Stimulated activated naive B cell treated with anti-CD40 and anti-IgM and Interleukin-4, amounts not matched to agents 10 μg/mL and 1 μg/mL and 100 μg/mL, for 72 hours (primary cell): Measurements from ENCODE around the gene TNFRSF17.
"Not testable (repeated sequence)": the region's sequence is repeated elsewhere in the genome, so short reads cannot be mapped to it uniquely, and the experiment has no call there.

Experiments
- ATAC-seq, 2 donors: fragments of 150-1000 bp; cut with Tn5 transposase; replicated peaks; 2 replicates each; pipeline ENCODE4 v1.10.0; 2021; ENCODE audit warnings: moderate library complexity in 1 of 2
- DNase-seq: peaks from one replicate; pipeline ENCODE4 v3.0.0; 2021
- H3K27ac Mint-ChIP-seq: one replicate; pipeline ENCODE4 v1.8.0; 2022; ENCODE audit warnings: mild to moderate bottlenecking, mixed read lengths
- H3K27me3 Mint-ChIP-seq, 2 donors: one replicate each; pipeline ENCODE4 v1.8.0; 2022; ENCODE audit warnings: mixed read lengths in 2 of 2
- H3K36me3 Mint-ChIP-seq, 2 donors: one replicate each; pipeline ENCODE4 v1.8.0; 2022; ENCODE audit warnings: mixed read lengths in 2 of 2, mild to moderate bottlenecking in 1 of 2
- H3K4me1 Mint-ChIP-seq, 2 donors: one replicate each; pipeline ENCODE4 v1.8.0; 2022; ENCODE audit warnings: mixed read lengths in 2 of 2, mild to moderate bottlenecking in 1 of 2
- H3K4me3 Mint-ChIP-seq, 2 donors: one replicate each; pipeline ENCODE4 v1.8.0; 2022; ENCODE audit warnings: mild to moderate bottlenecking in 2 of 2, mixed read lengths in 2 of 2, moderate library complexity in 1 of 2
- H3K9me3 Mint-ChIP-seq, 2 donors: one replicate each; pipeline ENCODE4 v1.8.0; 2022; ENCODE audit warnings: mixed read lengths in 2 of 2, mild to moderate bottlenecking in 1 of 2

TNFRSF17 gene

DNA sequence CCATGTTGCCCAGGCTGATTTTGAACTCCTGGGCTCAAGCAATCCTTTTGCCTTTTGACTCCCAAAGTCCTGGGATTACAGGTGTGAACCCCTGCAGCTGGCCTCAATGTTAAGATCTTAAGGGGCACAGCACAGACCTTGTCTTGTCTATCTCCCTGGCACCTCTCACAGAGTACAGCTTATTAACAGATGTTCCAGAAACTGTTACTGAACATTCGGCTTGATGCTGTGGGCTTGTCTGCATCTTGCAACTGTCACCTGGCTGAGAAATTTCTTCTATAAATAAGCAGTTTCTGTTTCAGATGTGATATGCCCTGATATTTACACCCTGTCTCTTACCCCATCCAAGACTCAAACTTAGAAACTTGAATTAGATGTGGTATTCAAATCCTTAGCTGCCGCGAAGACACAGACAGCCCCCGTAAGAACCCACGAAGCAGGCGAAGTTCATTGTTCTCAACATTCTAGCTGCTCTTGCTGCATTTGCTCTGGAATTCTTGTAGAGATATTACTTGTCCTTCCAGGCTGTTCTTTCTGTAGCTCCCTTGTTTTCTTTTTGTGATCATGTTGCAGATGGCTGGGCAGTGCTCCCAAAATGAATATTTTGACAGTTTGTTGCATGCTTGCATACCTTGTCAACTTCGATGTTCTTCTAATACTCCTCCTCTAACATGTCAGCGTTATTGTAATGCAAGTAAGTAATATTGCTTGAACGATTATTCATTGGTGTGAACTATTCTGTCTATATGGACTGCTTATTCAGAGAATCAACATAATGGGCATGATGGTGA lies at the start of gene TNFRSF17:
Gene TNFRSF17 (plus strand): TSS at position 450 of the 791 bp plus-strand sequence. CDS start 115 bp downstream, at position 565.
- Mint-ChIP-seq H3K9me3 (no peaks in the 10 kb centered on the region), H3K27ac (peak within 1 kb of the TSS; percentile 96), H3K4me3 (peak within 1 kb of the TSS; percentile 84 to 85), H3K27me3 (no peaks in the 10 kb centered on the region), H3K4me1 (peaks cover 43 to 84% of the 10 kb centered on the region in 2 donors), H3K36me3 (peaks cover 11 to 17% of the 10 kb centered on the region in 2 donors)
- peak; percentile 88 to 90 for ATAC-seq
- peak; percentile 32 for DNase-seq

DNA sequence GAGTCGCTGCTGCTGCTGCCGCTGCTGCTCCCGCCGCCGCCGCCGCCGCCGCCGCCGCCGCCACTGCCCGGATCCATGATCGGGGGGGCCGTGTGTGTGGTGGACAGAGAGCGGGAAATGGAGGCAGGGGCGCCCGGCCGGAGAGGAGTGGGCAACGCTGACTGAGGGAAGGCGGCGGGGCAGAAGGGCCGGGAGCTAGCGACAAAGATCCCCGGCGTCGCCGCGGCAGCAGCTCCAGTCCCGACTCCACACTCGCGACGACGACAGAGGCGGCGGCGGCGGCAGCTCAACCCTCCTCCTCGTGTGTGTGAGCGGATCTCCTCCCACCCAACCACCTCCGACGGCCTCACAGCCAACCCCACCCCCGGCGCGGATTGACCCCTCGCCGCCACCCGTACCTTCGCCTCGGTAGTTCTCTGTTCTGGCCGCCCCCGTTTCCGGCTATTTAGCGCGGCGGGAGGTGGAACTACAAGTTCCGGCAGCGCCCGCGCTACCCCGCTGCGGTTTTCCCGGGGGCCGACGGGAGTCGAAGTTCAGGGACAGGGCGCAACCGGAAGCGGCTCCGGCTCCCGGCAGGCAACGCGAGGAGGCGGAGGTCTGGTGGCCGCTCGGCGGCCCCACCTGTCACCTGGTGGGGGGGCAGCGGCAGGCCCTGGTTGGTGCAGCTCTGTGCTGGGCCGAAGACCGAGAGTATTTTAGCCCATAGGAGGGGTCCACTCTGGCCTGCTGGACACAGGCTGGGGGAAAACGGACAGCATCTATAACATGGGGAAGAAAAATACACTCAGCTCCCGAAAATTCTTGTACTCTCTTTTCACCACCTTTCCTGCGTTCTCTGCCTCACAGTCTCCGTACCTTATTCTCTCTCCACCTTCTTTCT lies 49.1 kb upstream of the TNFRSF17 start, which contains the start of gene GSPT1:
Gene GSPT1 (minus strand): TSS at position 313 of the 880 bp plus-strand sequence. CDS start 236 bp downstream, at position 77.
- DNase-seq, result peak; percentile 99
- H3K36me3 Mint-ChIP-seq, result peaks cover 13 to 15% of the 10 kb centered on the region in 2 donors
- peaks cover 4 to 12% of the 10 kb centered on the region in 2 donors for H3K27me3 Mint-ChIP-seq
- H3K4me1 Mint-ChIP-seq, result peaks cover 19 to 34% of the 10 kb centered on the region in 2 donors
- no peaks in the 10 kb centered on the region for H3K9me3 Mint-ChIP-seq
- peak within 1 kb of the TSS; percentile 87 to 94 for H3K4me3 Mint-ChIP-seq
- peak within 1 kb of the TSS; percentile 96 for H3K27ac Mint-ChIP-seq
- ATAC-seq, result peak; percentile 88 to 92

DNA sequence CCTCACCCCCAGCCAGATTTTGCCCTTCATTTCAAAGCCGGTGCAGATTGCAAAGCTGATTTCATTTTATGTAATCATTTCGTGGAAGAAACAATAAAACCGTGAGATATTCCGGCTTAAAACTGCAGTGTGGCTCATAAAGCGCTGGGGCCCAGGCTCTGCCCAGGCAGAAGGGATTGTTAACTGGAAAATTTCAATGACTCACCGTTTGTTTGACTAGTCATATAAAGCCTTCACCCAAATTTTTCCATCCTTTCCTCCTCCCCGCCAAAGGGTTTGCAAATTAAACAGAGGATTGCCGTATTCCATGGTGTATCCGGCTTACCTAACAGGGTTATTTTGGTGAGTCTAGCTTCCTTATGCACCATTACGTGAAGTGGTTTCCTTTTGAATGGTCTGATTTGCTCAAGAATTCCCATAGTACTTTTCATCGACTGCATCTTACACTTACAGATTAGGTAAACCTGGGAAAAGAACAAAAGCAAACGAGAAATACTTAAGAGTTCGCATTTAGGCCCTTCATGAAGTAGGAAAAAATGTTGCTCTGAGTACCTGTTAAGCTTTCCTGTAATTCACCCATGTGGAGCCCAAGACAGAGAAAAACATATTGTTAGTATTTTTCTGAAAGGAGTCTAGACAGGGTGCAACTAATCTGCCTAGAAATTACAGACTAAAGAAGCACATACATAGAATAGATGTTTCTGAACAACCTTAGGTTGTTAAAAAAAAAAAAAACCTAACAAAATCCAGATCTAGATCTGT lies 48.3 kb upstream of the TNFRSF17 start:
- Mint-ChIP-seq H3K4me1 (peaks cover 19 to 32% of the 10 kb centered on the region in 2 donors), H3K36me3 (peaks cover 13 to 15% of the 10 kb centered on the region in 2 donors), H3K27me3 (peaks cover 4 to 12% of the 10 kb centered on the region in 2 donors), H3K9me3 (no peaks in the 10 kb centered on the region), H3K27ac (peak overlapping the region; percentile 96), H3K4me3 (peak overlapping the region; percentile 87 to 94)
- no peak for DNase-seq
- ATAC-seq, result no peak

DNA sequence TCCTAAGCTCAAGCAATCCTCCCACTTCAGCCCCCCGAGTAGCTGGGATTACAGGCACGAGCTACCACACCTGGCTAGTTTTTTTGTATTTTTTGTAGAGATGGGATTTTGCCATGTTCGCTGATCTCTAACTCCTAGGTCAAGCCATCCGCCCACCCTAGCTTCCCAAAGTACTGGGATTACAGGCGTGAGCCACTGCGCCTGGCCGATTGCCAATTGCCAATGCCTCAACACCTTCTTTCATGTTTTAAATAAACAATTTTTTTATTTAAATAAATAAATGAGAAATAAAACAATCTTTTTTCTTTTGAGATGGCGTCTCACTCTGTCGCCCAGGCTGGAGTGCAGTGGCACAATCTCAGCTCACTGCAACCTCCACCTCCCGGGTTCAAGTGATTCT lies 41.0 kb upstream of the TNFRSF17 start:
- H3K9me3 Mint-ChIP-seq, H3K36me3 Mint-ChIP-seq, ATAC-seq, DNase-seq, H3K4me3 Mint-ChIP-seq, H3K27ac Mint-ChIP-seq, H3K4me1 Mint-ChIP-seq: not testable (repeated sequence)
- peaks cover 4 to 17% of the 10 kb centered on the region in 2 donors for H3K27me3 Mint-ChIP-seq

DNA sequence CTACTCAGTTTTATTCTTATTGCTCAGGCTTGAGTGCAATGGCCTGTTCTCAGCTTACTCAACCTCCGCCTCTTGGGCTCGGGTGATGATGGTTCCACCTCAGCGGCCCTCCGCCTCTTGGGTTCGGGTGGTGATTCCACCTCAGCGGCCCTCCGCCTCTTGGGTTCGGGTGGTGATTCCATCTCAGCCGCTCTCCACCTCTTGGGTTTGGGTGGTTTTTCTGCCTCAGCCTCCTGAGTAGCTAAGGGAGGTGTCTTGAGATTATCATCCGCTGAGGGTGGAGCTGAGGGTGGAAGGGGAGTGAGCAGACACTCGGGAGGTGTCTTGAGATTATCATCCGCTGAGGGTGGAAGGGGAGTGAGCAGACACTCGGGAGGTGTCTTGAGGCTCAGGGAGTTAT lies 37.7 kb upstream of the TNFRSF17 start:
- ATAC-seq, H3K4me3 Mint-ChIP-seq, H3K9me3 Mint-ChIP-seq, H3K36me3 Mint-ChIP-seq, H3K27me3 Mint-ChIP-seq, H3K27ac Mint-ChIP-seq, DNase-seq, H3K4me1 Mint-ChIP-seq: not testable (repeated sequence)

DNA sequence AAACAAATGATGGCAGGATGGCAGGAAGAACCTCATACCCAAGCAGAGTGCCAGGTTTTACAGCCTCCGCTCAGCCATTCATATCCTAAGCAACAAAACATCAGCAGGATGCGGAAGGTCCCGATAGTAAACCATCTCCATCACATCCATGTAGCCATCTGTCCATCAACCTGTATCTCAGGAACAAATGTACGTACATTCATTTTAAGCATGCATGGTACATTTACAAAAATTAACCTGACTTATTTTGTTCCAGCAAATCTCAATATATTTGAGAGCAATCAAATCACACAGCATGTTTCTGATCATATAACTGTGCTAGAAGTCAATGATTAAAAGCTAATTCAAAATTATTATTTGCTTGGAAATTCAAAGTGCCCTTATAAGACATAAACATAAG lies 23.1 kb upstream of the TNFRSF17 start, which contains the start of gene NPIPB2:
Gene NPIPB2 (minus strand): TSS at position 101 of the 400 bp plus-strand sequence. CDS start 0 bp downstream, at position 101.
- H3K27ac Mint-ChIP-seq, H3K4me1 Mint-ChIP-seq, ATAC-seq, H3K9me3 Mint-ChIP-seq, DNase-seq, H3K4me3 Mint-ChIP-seq, H3K27me3 Mint-ChIP-seq, H3K36me3 Mint-ChIP-seq: not testable (repeated sequence)

DNA sequence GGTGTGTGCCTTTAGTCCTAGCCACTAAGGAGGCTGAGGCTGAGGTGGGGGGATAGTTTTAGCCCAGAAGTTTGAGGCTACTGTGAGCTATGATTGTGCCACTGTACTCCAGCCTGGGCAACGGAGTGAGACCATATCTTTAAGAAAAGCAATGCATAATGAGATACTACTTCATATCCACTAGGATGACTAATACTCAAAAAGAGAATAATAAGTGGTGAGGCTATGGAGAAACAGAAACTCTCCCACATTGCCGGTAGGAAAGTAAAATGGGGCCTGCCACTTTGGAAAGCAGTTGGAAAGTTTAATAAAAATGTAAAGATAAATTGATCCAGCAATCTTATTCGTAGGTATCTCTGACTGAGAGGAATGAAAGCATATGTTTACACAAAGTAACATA lies 18.6 kb upstream of the TNFRSF17 start:
- DNase-seq, result no peak
- Mint-ChIP-seq H3K27ac (no peak overlapping the region), H3K4me3 (no peak overlapping the region), H3K4me1 (peaks cover 8 to 16% of the 10 kb centered on the region in 2 donors), H3K9me3 (no peaks in the 10 kb centered on the region), H3K27me3 (no peaks in the 10 kb centered on the region), H3K36me3 (no peaks in the 10 kb centered on the region)
- peak in 1 of 2 donors; percentile 35 for ATAC-seq

DNA sequence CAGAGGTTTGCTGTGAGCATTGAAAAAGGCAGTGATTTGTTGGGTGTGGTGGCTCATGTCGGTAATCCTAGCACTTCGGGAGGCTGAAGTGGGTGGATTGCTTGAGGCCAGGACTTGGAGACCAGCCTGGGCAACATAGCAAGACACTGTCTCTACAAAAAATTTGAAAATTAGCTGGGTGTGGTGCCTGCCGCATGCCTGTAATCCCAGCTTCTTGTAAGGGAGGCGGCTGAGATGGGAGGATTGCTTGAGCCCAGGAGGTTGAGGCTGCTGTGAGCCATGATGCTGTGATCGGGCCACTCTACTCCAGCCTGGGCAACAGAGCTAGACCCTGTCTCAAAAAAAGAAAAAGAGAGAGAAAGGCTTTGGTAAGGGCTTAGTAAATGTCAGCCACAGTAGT lies 16.2 kb upstream of the TNFRSF17 start:
- Mint-ChIP-seq H3K36me3 (no peaks in the 10 kb centered on the region), H3K4me1 (peaks cover 8 to 16% of the 10 kb centered on the region in 2 donors), H3K27me3 (no peaks in the 10 kb centered on the region), H3K27ac (no peak overlapping the region), H3K9me3 (no peaks in the 10 kb centered on the region), H3K4me3 (no peak overlapping the region)
- ATAC-seq (no peak), DNase-seq (no peak)

DNA sequence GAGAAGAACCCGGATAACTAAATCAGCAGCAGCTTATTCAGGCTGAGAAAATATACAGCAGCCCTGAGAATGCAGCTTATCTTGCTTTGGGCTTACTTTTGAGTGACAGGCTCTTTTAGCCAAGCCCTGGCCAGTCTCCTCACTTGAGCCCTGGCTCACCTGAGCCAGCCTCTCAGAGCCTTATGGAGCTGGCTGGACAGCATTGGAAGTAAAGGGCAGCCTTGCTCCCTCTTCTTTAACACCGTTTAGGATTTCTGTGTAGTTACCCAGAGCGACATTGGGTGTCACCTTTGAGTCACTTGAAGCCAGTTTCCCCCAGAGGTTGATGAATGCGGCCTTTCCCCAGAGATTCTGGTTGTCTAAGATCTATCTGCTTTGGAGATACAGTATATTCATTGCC lies 15.5 kb upstream of the TNFRSF17 start:
- H3K4me1 Mint-ChIP-seq, result peaks cover 8 to 16% of the 10 kb centered on the region in 2 donors
- no peaks in the 10 kb centered on the region for H3K9me3 Mint-ChIP-seq
- no peak overlapping the region for H3K4me3 Mint-ChIP-seq
- no peaks in the 10 kb centered on the region for H3K27me3 Mint-ChIP-seq
- H3K36me3 Mint-ChIP-seq, result no peaks in the 10 kb centered on the region
- ATAC-seq (peak; percentile 95 to 97), DNase-seq (peak; percentile 35)
- H3K27ac Mint-ChIP-seq, result no peak overlapping the region

DNA sequence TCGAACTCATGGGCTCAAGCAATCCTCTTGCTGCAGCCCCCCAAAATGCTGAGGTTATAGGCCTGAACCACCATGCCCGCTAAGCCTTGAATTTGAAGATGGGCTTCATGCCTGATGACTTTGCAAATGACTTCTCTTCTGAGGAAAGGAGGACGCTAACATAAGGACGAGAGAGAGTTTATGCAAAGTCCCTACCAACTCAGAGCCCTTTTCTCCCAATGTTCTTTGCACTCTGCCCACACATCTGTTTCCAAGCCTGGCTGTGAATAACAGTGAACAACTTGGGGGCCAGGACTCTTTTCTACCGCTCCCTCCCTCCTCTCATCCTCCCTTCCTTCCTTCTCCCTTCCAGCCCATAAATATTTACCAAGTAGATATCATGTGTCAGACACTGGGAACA lies 14.6 kb upstream of the TNFRSF17 start:
- no peaks in the 10 kb centered on the region for H3K9me3 Mint-ChIP-seq
- no peaks in the 10 kb centered on the region for H3K27me3 Mint-ChIP-seq
- peak overlapping the region in 1 of 2 donors; percentile 17 for H3K4me3 Mint-ChIP-seq
- no peak for DNase-seq
- no peaks in the 10 kb centered on the region for H3K36me3 Mint-ChIP-seq
- peak overlapping the region; percentile 53 for H3K27ac Mint-ChIP-seq
- peaks cover 8 to 16% of the 10 kb centered on the region in 2 donors for H3K4me1 Mint-ChIP-seq
- ATAC-seq, result no peak

DNA sequence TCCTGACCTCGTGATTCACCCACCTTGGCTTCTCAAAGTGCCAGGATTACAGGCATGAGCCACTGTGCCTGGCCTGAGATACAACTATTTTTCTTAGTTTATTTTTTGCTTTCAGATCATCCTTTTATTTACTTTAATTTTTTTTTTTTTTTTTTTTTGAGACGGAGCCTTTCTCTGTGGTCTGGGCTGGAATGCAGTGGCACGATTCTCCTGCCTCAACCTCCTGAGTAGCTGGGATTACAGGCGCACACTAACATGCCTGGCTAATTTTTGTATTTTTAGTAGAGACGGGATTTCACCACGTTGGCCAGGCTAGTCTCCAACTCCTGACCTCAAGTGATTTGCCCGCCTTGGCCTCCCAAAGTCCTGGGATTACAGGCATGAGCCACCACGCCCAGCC lies 11.4 kb upstream of the TNFRSF17 start:
- not testable (repeated sequence) for H3K4me3 Mint-ChIP-seq, H3K27me3 Mint-ChIP-seq, ATAC-seq, H3K27ac Mint-ChIP-seq, DNase-seq, H3K36me3 Mint-ChIP-seq, H3K9me3 Mint-ChIP-seq
- H3K4me1 Mint-ChIP-seq, result peaks cover 19 to 30% of the 10 kb centered on the region in 2 donors

DNA sequence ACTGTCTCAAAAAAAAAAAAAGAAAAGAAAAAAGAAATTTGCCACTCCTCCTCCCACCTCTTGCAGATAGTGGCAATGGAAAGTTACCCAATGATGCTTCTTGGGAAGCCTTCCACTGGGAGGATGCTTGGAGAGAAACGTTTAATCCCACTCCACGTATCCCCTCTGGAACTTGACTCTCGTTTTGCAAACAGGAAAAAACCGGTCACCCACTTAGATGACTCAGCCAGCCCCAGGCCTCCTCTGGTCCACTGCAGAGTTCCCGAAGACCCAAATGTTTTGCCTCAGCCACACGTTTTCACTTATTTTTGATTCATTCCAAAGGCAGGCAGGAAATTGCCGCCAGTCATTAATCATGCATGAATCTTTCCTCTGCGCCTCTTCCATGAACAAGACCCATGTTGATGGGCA lies 9.3 kb upstream of the TNFRSF17 start:
- Mint-ChIP-seq H3K4me3 (no peak overlapping the region), H3K27me3 (no peaks in the 10 kb centered on the region), H3K4me1 (peaks cover 21 to 33% of the 10 kb centered on the region in 2 donors), H3K9me3 (no peaks in the 10 kb centered on the region), H3K27ac (no peak overlapping the region), H3K36me3 (peaks cover 0 to 3% of the 10 kb centered on the region in 2 donors)
- ATAC-seq (no peak), DNase-seq (no peak)

DNA sequence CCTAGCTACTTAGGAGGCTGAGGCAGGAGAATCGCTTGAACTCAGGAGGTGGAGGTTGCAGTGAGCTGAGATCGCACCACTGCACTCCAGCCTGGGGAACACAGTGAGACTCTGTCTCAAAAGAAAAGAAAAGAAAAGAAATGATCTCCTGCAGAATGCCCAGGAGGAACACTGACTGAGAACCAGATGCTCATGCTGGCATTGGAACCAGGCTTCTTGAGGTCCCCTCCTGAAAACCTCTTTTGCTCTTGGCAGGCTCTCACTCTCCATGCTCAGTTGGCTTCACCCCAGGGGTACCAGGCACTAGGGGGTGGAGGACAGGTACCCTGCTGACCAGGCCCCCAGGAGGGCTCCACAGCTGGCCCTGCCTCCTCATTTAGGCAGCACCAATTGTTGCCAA lies 8.5 kb upstream of the TNFRSF17 start:
- Mint-ChIP-seq H3K36me3 (peaks cover 0 to 6% of the 10 kb centered on the region in 2 donors), H3K27me3 (no peaks in the 10 kb centered on the region), H3K9me3 (no peaks in the 10 kb centered on the region), H3K4me3 (no peak overlapping the region), H3K27ac (no peak overlapping the region), H3K4me1 (peaks cover 25 to 38% of the 10 kb centered on the region in 2 donors)
- DNase-seq (no peak), ATAC-seq (no peak)
